ENCODE measurements around the gene STRN4.

STRN4 gene

GRCh38 chr19:46704379-46705076 is 41.7 kb downstream of the STRN4 start:
- Histone ChIP-seq H3K4me1 (ENCODE audit: control insufficient read depth, insufficient read depth, low read length, poor library complexity, severe bottlenecking) (no peaks in the 10 kb centered on the region), H3K36me3 (ENCODE audit: control insufficient read depth, insufficient read depth, low read length) (peaks cover 83% of the 10 kb centered on the region), H3K9me3 (ENCODE audit: control insufficient read depth, low read length) (no peaks in the 10 kb centered on the region), H3K27ac (ENCODE audit: low read depth, low read length, severe bottlenecking) (no peak overlapping the region), H3K4me3 (ENCODE audit: extremely low read depth, insufficient read depth, low read length, poor library complexity, severe bottlenecking) (no peak overlapping the region)
- WGBS, 2 experiments (ENCODE audit: insufficient coverage in 2 of 2), result 39 to 50% methylated on average over 13 to 15 of the region's 21 CpGs

GRCh38 chr19:46700704-46701103 is 45.5 kb downstream of the STRN4 start:
- no peak overlapping the region for H3K27ac ChIP-seq (ENCODE audit: low read depth, low read length, severe bottlenecking)
- no peak overlapping the region for H3K4me3 ChIP-seq (ENCODE audit: extremely low read depth, insufficient read depth, low read length, poor library complexity, severe bottlenecking)
- WGBS, 2 experiments (ENCODE audit: insufficient coverage in 2 of 2), result 94 to 97% methylated on average over 8 to 13 of the region's 13 CpGs
- H3K36me3 ChIP-seq (ENCODE audit: control insufficient read depth, insufficient read depth, low read length), result peaks cover 79% of the 10 kb centered on the region
- H3K9me3 ChIP-seq (ENCODE audit: control insufficient read depth, low read length), result no peaks in the 10 kb centered on the region
- H3K4me1 ChIP-seq (ENCODE audit: control insufficient read depth, insufficient read depth, low read length, poor library complexity, severe bottlenecking), result peaks cover 10% of the 10 kb centered on the region

- WGBS, 2 experiments (ENCODE audit: insufficient coverage in 2 of 2), result 98% methylated on average over 8 to 10 of the region's 11 CpGs
- peaks cover 10% of the 10 kb centered on the region for H3K4me1 ChIP-seq (ENCODE audit: control insufficient read depth, insufficient read depth, low read length, poor library complexity, severe bottlenecking)
- peak overlapping the region; percentile 23 for H3K27ac ChIP-seq (ENCODE audit: low read depth, low read length, severe bottlenecking)
- no peaks in the 10 kb centered on the region for H3K9me3 ChIP-seq (ENCODE audit: control insufficient read depth, low read length)
- H3K4me3 ChIP-seq (ENCODE audit: extremely low read depth, insufficient read depth, low read length, poor library complexity, severe bottlenecking), result no peak overlapping the region
- peaks cover 84% of the 10 kb centered on the region for H3K36me3 ChIP-seq (ENCODE audit: control insufficient read depth, insufficient read depth, low read length)
Observed at GRCh38 chr19:46698395-46699321, 47.6 kb downstream of the STRN4 start.

GRCh38 chr19:46697204-46697960 is 48.9 kb downstream of the STRN4 start:
- H3K36me3 ChIP-seq (ENCODE audit: control insufficient read depth, insufficient read depth, low read length), result peaks cover 85% of the 10 kb centered on the region

GRCh38 chr19:46696866-46697203 is 49.4 kb downstream of the STRN4 start:
- 69 to 78% methylated on average over 5 to 9 of the region's 9 CpGs for WGBS, 2 experiments (ENCODE audit: insufficient coverage in 2 of 2)
- Histone ChIP-seq H3K27ac (ENCODE audit: low read depth, low read length, severe bottlenecking) (no peak overlapping the region), H3K9me3 (ENCODE audit: control insufficient read depth, low read length) (no peaks in the 10 kb centered on the region), H3K4me3 (ENCODE audit: extremely low read depth, insufficient read depth, low read length, poor library complexity, severe bottlenecking) (no peak overlapping the region), H3K4me1 (ENCODE audit: control insufficient read depth, insufficient read depth, low read length, poor library complexity, severe bottlenecking) (peaks cover 10% of the 10 kb centered on the region), H3K36me3 (ENCODE audit: control insufficient read depth, insufficient read depth, low read length) (peaks cover 85% of the 10 kb centered on the region)

More at GRCh38 chr19:46697204-46697960, 48.9 kb downstream of the STRN4 start:
- WGBS, 2 experiments (ENCODE audit: insufficient coverage in 2 of 2), result 11 to 13% methylated on average over 21 to 27 of the region's 39 CpGs
- Histone ChIP-seq H3K27ac (ENCODE audit: low read depth, low read length, severe bottlenecking) (peak overlapping the region; percentile 59), H3K9me3 (ENCODE audit: control insufficient read depth, low read length) (no peaks in the 10 kb centered on the region), H3K4me3 (ENCODE audit: extremely low read depth, insufficient read depth, low read length, poor library complexity, severe bottlenecking) (peak overlapping the region; percentile 8), H3K4me1 (ENCODE audit: control insufficient read depth, insufficient read depth, low read length, poor library complexity, severe bottlenecking) (peaks cover 10% of the 10 kb centered on the region)

GRCh38 chr19:46696052-46696451 is 50.2 kb downstream of the STRN4 start:
- Histone ChIP-seq H3K4me1 (ENCODE audit: control insufficient read depth, insufficient read depth, low read length, poor library complexity, severe bottlenecking) (peaks cover 10% of the 10 kb centered on the region), H3K9me3 (ENCODE audit: control insufficient read depth, low read length) (no peaks in the 10 kb centered on the region), H3K4me3 (ENCODE audit: extremely low read depth, insufficient read depth, low read length, poor library complexity, severe bottlenecking) (no peak overlapping the region), H3K27ac (ENCODE audit: low read depth, low read length, severe bottlenecking) (no peak overlapping the region), H3K36me3 (ENCODE audit: control insufficient read depth, insufficient read depth, low read length) (peaks cover 85% of the 10 kb centered on the region)
- WGBS, 2 experiments (ENCODE audit: insufficient coverage in 2 of 2), result 89% methylated on average over 8 to 10 of the region's 10 CpGs

GRCh38 chr19:46693760-46694159 is 52.5 kb downstream of the STRN4 start:
- 98 to 99% methylated on average over 19 to 21 of the region's 22 CpGs for WGBS, 2 experiments (ENCODE audit: insufficient coverage in 2 of 2)
- Histone ChIP-seq H3K4me1 (ENCODE audit: control insufficient read depth, insufficient read depth, low read length, poor library complexity, severe bottlenecking) (peaks cover 10% of the 10 kb centered on the region), H3K27ac (ENCODE audit: low read depth, low read length, severe bottlenecking) (no peak overlapping the region), H3K9me3 (ENCODE audit: control insufficient read depth, low read length) (no peaks in the 10 kb centered on the region), H3K36me3 (ENCODE audit: control insufficient read depth, insufficient read depth, low read length) (peaks cover 85% of the 10 kb centered on the region), H3K4me3 (ENCODE audit: extremely low read depth, insufficient read depth, low read length, poor library complexity, severe bottlenecking) (no peak overlapping the region)

GRCh38 chr19:46692918-46693722 is 53.1 kb downstream of the STRN4 start:
- H3K36me3 ChIP-seq (ENCODE audit: control insufficient read depth, insufficient read depth, low read length), result peaks cover 86% of the 10 kb centered on the region
- no peak overlapping the region for H3K27ac ChIP-seq (ENCODE audit: low read depth, low read length, severe bottlenecking)
- no peaks in the 10 kb centered on the region for H3K9me3 ChIP-seq (ENCODE audit: control insufficient read depth, low read length)
- WGBS, 2 experiments (ENCODE audit: insufficient coverage in 2 of 2), result 96 to 98% methylated on average over 4 of the region's 4 CpGs
- peaks cover 8% of the 10 kb centered on the region for H3K4me1 ChIP-seq (ENCODE audit: control insufficient read depth, insufficient read depth, low read length, poor library complexity, severe bottlenecking)
- H3K4me3 ChIP-seq (ENCODE audit: extremely low read depth, insufficient read depth, low read length, poor library complexity, severe bottlenecking), result no peak overlapping the region

GRCh38 chr19:46691948-46692347 is 54.3 kb downstream of the STRN4 start:
- Histone ChIP-seq H3K4me3 (ENCODE audit: extremely low read depth, insufficient read depth, low read length, poor library complexity, severe bottlenecking) (no peak overlapping the region), H3K27ac (ENCODE audit: low read depth, low read length, severe bottlenecking) (no peak overlapping the region), H3K36me3 (ENCODE audit: control insufficient read depth, insufficient read depth, low read length) (peaks cover 97% of the 10 kb centered on the region), H3K4me1 (ENCODE audit: control insufficient read depth, insufficient read depth, low read length, poor library complexity, severe bottlenecking) (peaks cover 3% of the 10 kb centered on the region), H3K9me3 (ENCODE audit: control insufficient read depth, low read length) (no peaks in the 10 kb centered on the region)
- WGBS, 2 experiments (ENCODE audit: insufficient coverage in 2 of 2), result 88 to 100% methylated on average over 2 of the region's 2 CpGs

- H3K27ac ChIP-seq (ENCODE audit: low read depth, low read length, severe bottlenecking), result no peak overlapping the region
- WGBS, 2 experiments (ENCODE audit: insufficient coverage in 2 of 2), result 45 to 50% methylated on average over 2 of the region's 2 CpGs
- peaks cover 95% of the 10 kb centered on the region for H3K36me3 ChIP-seq (ENCODE audit: control insufficient read depth, insufficient read depth, low read length)
- H3K4me3 ChIP-seq (ENCODE audit: extremely low read depth, insufficient read depth, low read length, poor library complexity, severe bottlenecking), result no peak overlapping the region
- no peaks in the 10 kb centered on the region for H3K9me3 ChIP-seq (ENCODE audit: control insufficient read depth, low read length)
- no peaks in the 10 kb centered on the region for H3K4me1 ChIP-seq (ENCODE audit: control insufficient read depth, insufficient read depth, low read length, poor library complexity, severe bottlenecking)
Observed at GRCh38 chr19:46691104-46691503, 55.1 kb downstream of the STRN4 start.

Measured in mesodermal cell (in vitro differentiated cells).